ENCODE results near the gene ZP4. TPM values are rescaled to one million over a fixed set of nuclear protein-coding genes. Genes with fewer than 3 reads are reported as not detected.

ZP4 gene
- total RNA-seq, 2 donors from 2014 or later: not detected

- no peak for TF ChIP-seq CTCF (IDR thresholded peaks at IDR 0.05)
- H3K36me3 ChIP-seq: peaks cover 6% of the 10 kb centered on the region
- H3K27ac ChIP-seq: no peak overlapping the region
- H3K4me1 ChIP-seq: no peaks in the 10 kb centered on the region
- H3K9me3 ChIP-seq: peaks cover 0 to 5% of the 10 kb centered on the region in 2 donors
- H3K27me3 ChIP-seq: no peaks in the 10 kb centered on the region
- no peak overlapping the region for H3K4me3 ChIP-seq
- no peak for DNase-seq (ENCODE audit: low spot score)
Measured at GRCh38 chr1:237838320-237838719, 52.4 kb downstream of the ZP4 start.

GRCh38 chr1:237834461-237834860 is 56.3 kb downstream of the ZP4 start:
- no peaks in the 10 kb centered on the region for H3K9me3 ChIP-seq
- H3K27me3 ChIP-seq: no peaks in the 10 kb centered on the region
- TF ChIP-seq CTCF (IDR thresholded peaks at IDR 0.05): no peak
- H3K4me3 ChIP-seq: no peak overlapping the region
- no peak overlapping the region for H3K27ac ChIP-seq
- H3K36me3 ChIP-seq: peaks cover 20% of the 10 kb centered on the region
- no peak for DNase-seq (ENCODE audit: low spot score)
- H3K4me1 ChIP-seq: no peaks in the 10 kb centered on the region

- H3K4me3 ChIP-seq: no peak overlapping the region
- H3K4me1 ChIP-seq: no peaks in the 10 kb centered on the region
Measured at GRCh38 chr1:237834048-237834447, 56.7 kb downstream of the ZP4 start.

GRCh38 chr1:237832858-237833257 is 57.9 kb downstream of the ZP4 start:
- Histone ChIP-seq H3K36me3 (peaks cover 31% of the 10 kb centered on the region), H3K4me3 (no peak overlapping the region), H3K4me1 (no peaks in the 10 kb centered on the region), H3K27ac (no peak overlapping the region), H3K27me3 (no peaks in the 10 kb centered on the region), H3K9me3 (no peaks in the 10 kb centered on the region)
- no peak for DNase-seq (ENCODE audit: low spot score)
- no peak for TF ChIP-seq CTCF (IDR thresholded peaks at IDR 0.05)

More at GRCh38 chr1:237834048-237834447, 56.7 kb downstream of the ZP4 start:
- TF ChIP-seq CTCF (IDR thresholded peaks at IDR 0.05): no peak
- Histone ChIP-seq H3K9me3 (no peaks in the 10 kb centered on the region), H3K36me3 (peaks cover 24% of the 10 kb centered on the region), H3K27me3 (no peaks in the 10 kb centered on the region), H3K27ac (no peak overlapping the region)
- no peak for DNase-seq (ENCODE audit: low spot score)
